HEK293 (cell line): ENCODE data around the gene OR6Y1.

ENCODE experiments used
- CTCF ChIP-seq: fragments of 450-650 bp; formaldehyde crosslinking; IDR thresholded peaks from 2 replicates; pipeline ENCODE4 v1.5.1; 2016; ENCODE audit warnings: missing biosample characterization, missing genetic modification characterization
- GLIS2 ChIP-seq: fragments of 450-650 bp; formaldehyde crosslinking; IDR thresholded peaks from 2 replicates; pipeline ENCODE4 v1.5.1; 2016; ENCODE audit warnings: missing biosample characterization, missing genetic modification characterization
- PRDM4 ChIP-seq: fragments of 450-650 bp; formaldehyde crosslinking; IDR thresholded peaks from 2 replicates; pipeline ENCODE4 v1.5.1; 2017; ENCODE audit warnings: missing biosample characterization, missing genetic modification characterization
- YY1 ChIP-seq: fragments of 450-650 bp; formaldehyde crosslinking; IDR thresholded peaks from 2 replicates; pipeline ENCODE4 v1.5.1; 2018; ENCODE audit warnings: missing biosample characterization, missing genetic modification characterization
- ZBTB21 ChIP-seq: fragments of 450-650 bp; formaldehyde crosslinking; IDR thresholded peaks from 2 replicates; pipeline ENCODE4 v1.5.1; 2017; ENCODE audit warnings: missing biosample characterization, missing genetic modification characterization
- ZNF114 ChIP-seq: fragments of 450-650 bp; formaldehyde crosslinking; IDR thresholded peaks from 2 replicates; pipeline ENCODE4 v1.5.0; 2017; ENCODE audit warnings: missing biosample characterization, missing genetic modification characterization
- ZNF140 ChIP-seq: fragments of 450-650 bp; formaldehyde crosslinking; IDR thresholded peaks from 2 replicates; pipeline ENCODE4 v1.5.1; 2016; ENCODE audit warnings: missing biosample characterization, missing genetic modification characterization
- ZNF157 ChIP-seq: fragments of 450-650 bp; formaldehyde crosslinking; IDR thresholded peaks from 2 replicates; pipeline ENCODE4 v1.5.1; 2016; ENCODE audit warnings: missing biosample characterization, missing genetic modification characterization
- ZNF2 ChIP-seq: fragments of 450-650 bp; formaldehyde crosslinking; IDR thresholded peaks from 2 replicates; pipeline ENCODE4 v1.5.1; 2016; ENCODE audit warnings: missing biosample characterization, missing genetic modification characterization
- ZNF549 ChIP-seq: fragments of 450-650 bp; IDR thresholded peaks from 2 replicates; pipeline ENCODE4 v1.5.1; 2018; ENCODE audit warnings: missing biosample characterization, missing genetic modification characterization, mild to moderate bottlenecking, inconsistent platforms, moderate library complexity
- ZNF768 ChIP-seq: fragments of 450-650 bp; formaldehyde crosslinking; IDR thresholded peaks from 2 replicates; pipeline ENCODE4 v1.5.1; 2018; ENCODE audit warnings: missing biosample characterization, mild to moderate bottlenecking, missing genetic modification characterization
- ZNF776 ChIP-seq: fragments of 450-650 bp; formaldehyde crosslinking; IDR thresholded peaks from 2 replicates; pipeline ENCODE4 v1.5.0; 2017; ENCODE audit warnings: missing biosample characterization, missing genetic modification characterization, borderline replicate concordance
- ZNF777 ChIP-seq: fragments of 450-650 bp; formaldehyde crosslinking; IDR thresholded peaks from 2 replicates; pipeline ENCODE4 v1.5.1; 2017; ENCODE audit warnings: missing biosample characterization, missing genetic modification characterization, borderline replicate concordance

GRCh38 chr1:158583962-158584361, 29.8 kb upstream of the OR6Y1 start:
- TF ChIP-seq PRDM4 (tag by site-specific recombination) (no peak), ZNF777 (no peak), CTCF (tag by site-specific recombination) (no peak), GLIS2 (tag by site-specific recombination) (no peak), ZBTB21 (tag by site-specific recombination) (no peak), ZNF157 (tag by site-specific recombination) (no peak), ZNF140 (no peak), ZNF776 (tag by site-specific recombination) (no peak), ZNF2 (tag by site-specific recombination) (no peak), YY1 (tag by site-specific recombination) (no peak), ZNF768 (tag by site-specific recombination) (no peak), ZNF549 (tag by site-specific recombination) (no peak), ZNF114 (tag by site-specific recombination) (no peak)
